IMR-90 (cell line): ENCODE results near the gene IER5. TPM values are rescaled to one million over a fixed set of nuclear protein-coding genes. Genes with fewer than 3 reads are reported as not detected.

ENCODE experiments used
- ATAC-seq: fragments of 200-7000 bp; cut with Tn5 transposase; 2 replicates; pipeline ENCODE4 v1.9.1; 2020; ENCODE audit warnings: low read depth, mild to moderate bottlenecking, moderate library complexity
- Bru-seq: library from RNA; stranded (reverse); fragments of 400-500 nt; gene quantifications from one replicate; lab custom pipeline; 2021; lab: Mats Ljungman, UMichigan
- BruChase-seq, 2 experiments: library from RNA; stranded (reverse); fragments of 400-500 nt; gene quantifications; one replicate each; lab custom pipeline; 2021; lab: Mats Ljungman, UMichigan
- BruUV-seq: library from RNA; stranded (reverse); fragments of 400-500 nt; replicated peaks from 2 replicates; lab custom pipeline; 2021; lab: Mats Ljungman, UMichigan
- CTCF ChIA-PET: fragments of 300-600 bp; formaldehyde crosslinking; extraction: SDS; loops from one replicate; lab custom pipeline; 2021; ENCODE audit warnings: antibody characterized with exemption; lab: Yijun Ruan, JAX
- POLR2A ChIA-PET: fragments of 300-600 bp; sonication (Branson Sonifier 250); formaldehyde crosslinking; loops from one replicate; lab custom pipeline; 2022; ENCODE audit warnings: antibody characterized with exemption; ENCODE audit not compliant: unreplicated experiment; lab: Charles Lee
- DNase-seq: peaks from one replicate; pipeline ENCODE4 v3.0.0; 2013
- H2AFZ ChIP-seq: replicated peaks from 2 replicates; pipeline ENCODE3; 2013; ENCODE audit warnings: low read length, mild to moderate bottlenecking; ENCODE audit not compliant: poor library complexity
- H2AK5ac ChIP-seq: 2 replicates; pipeline ENCODE4 v1.6.1; 2013; ENCODE audit warnings: low read depth, low read length, inconsistent platforms
- H2AK9ac ChIP-seq: replicated peaks from 2 replicates; pipeline ENCODE3; 2013; ENCODE audit warnings: mild to moderate bottlenecking, low read depth, low read length, moderate library complexity; ENCODE audit not compliant: poor library complexity
- H2BK120ac ChIP-seq: 2 replicates; pipeline ENCODE4 v1.6.1; 2013; ENCODE audit warnings: low read depth, low read length, inconsistent platforms
- H2BK15ac ChIP-seq: 3 replicates; pipeline ENCODE4 v1.6.1; 2013; ENCODE audit warnings: low read depth, low read length, inconsistent platforms
- H2BK20ac ChIP-seq: 2 replicates; pipeline ENCODE4 v1.6.1; 2013; ENCODE audit warnings: low read depth, mild to moderate bottlenecking, inconsistent platforms, low read length, moderate library complexity
- H2BK5ac ChIP-seq: 2 replicates; pipeline ENCODE4 v1.6.1; 2013; ENCODE audit warnings: mild to moderate bottlenecking, low read depth, low read length, inconsistent platforms; ENCODE audit not compliant: poor library complexity, severe bottlenecking
- H3K14ac ChIP-seq: replicated peaks from 2 replicates; pipeline ENCODE4 v1.6.1; 2013; ENCODE audit warnings: low read depth, low read length, inconsistent platforms
- H3K18ac ChIP-seq: 2 replicates; pipeline ENCODE4 v1.6.1; 2013; ENCODE audit warnings: low read depth, low read length, control low read depth
- H3K23ac ChIP-seq: 2 replicates; pipeline ENCODE4 v1.6.1; 2013; ENCODE audit warnings: low read depth, low read length, inconsistent platforms
- H3K27ac ChIP-seq: 2 replicates; pipeline ENCODE4 v1.5.1; 2013; ENCODE audit warnings: mild to moderate bottlenecking, control low read depth, low read length; ENCODE audit not compliant: insufficient read depth
- H3K27me3 ChIP-seq: 2 replicates; pipeline ENCODE4 v1.6.1; 2013; ENCODE audit warnings: low read length; ENCODE audit not compliant: control insufficient read depth, insufficient read depth
- H3K36me3 ChIP-seq: 2 replicates; pipeline ENCODE4 v1.6.1; 2013; ENCODE audit warnings: low read length, mixed read lengths; ENCODE audit not compliant: control insufficient read depth, insufficient read depth
- H3K4ac ChIP-seq: 2 replicates; pipeline ENCODE4 v1.6.1; 2013; ENCODE audit warnings: low read depth, low read length, inconsistent platforms
- H3K4me1 ChIP-seq: 2 replicates; pipeline ENCODE4 v1.6.1; 2013; ENCODE audit warnings: low read length, mixed read lengths; ENCODE audit not compliant: control insufficient read depth, insufficient read depth
- H3K4me2 ChIP-seq: 2 replicates; pipeline ENCODE4 v1.6.1; 2013; ENCODE audit warnings: low read depth, mild to moderate bottlenecking, control low read depth, low read length, moderate library complexity
- H3K4me3 ChIP-seq: 2 replicates; pipeline ENCODE4 v1.5.1; 2013; ENCODE audit warnings: low read depth, mild to moderate bottlenecking, control low read depth, low read length, moderate library complexity; ENCODE audit not compliant: insufficient read depth
- H3K56ac ChIP-seq: 2 replicates; pipeline ENCODE4 v1.6.1; 2013; ENCODE audit warnings: low read length, inconsistent platforms; ENCODE audit not compliant: insufficient read depth; ENCODE audit errors: extremely low read depth
- H3K79me1 ChIP-seq, 2 experiments: 2 replicates each; pipeline ENCODE4 v1.6.1; 2013; ENCODE audit warnings: low read length in 2 of 2, inconsistent platforms in 1 of 2, low read depth in 1 of 2
- H3K9ac ChIP-seq: 2 replicates; pipeline ENCODE4 v1.6.1; 2013; ENCODE audit warnings: low read depth, low read length, control low read depth
- H3K9me1 ChIP-seq: 2 replicates; pipeline ENCODE4 v1.6.1; 2013; ENCODE audit warnings: low read length, inconsistent platforms; ENCODE audit not compliant: insufficient read depth
- H3K9me3 ChIP-seq: 2 replicates; pipeline ENCODE4 v1.6.1; 2013; ENCODE audit warnings: low read length; ENCODE audit not compliant: control insufficient read depth, insufficient read depth
- H4K20me1 ChIP-seq: 2 replicates; pipeline ENCODE4 v1.6.1; 2013; ENCODE audit warnings: low read length, inconsistent platforms; ENCODE audit not compliant: insufficient read depth
- H4K5ac ChIP-seq: 2 replicates; pipeline ENCODE4 v1.6.1; 2013; ENCODE audit warnings: mild to moderate bottlenecking, low read depth, low read length, control low read depth
- H4K8ac ChIP-seq, 2 experiments: 2 replicates each; pipeline ENCODE4 v1.6.1; 2013; ENCODE audit warnings: low read depth in 2 of 2, low read length in 2 of 2, control low read depth in 1 of 2, inconsistent platforms in 1 of 2
- H4K91ac ChIP-seq: 2 replicates; pipeline ENCODE4 v1.6.1; 2013; ENCODE audit warnings: low read depth, low read length, inconsistent platforms; ENCODE audit not compliant: insufficient read depth
- BHLHE40 ChIP-seq: fragments of 150-350 bp; IDR thresholded peaks from 2 replicates; pipeline ENCODE4 v1.6.1; 2016; ENCODE audit warnings: mild to moderate bottlenecking, low read depth, low read length
- CEBPB ChIP-seq: IDR thresholded peaks from 2 replicates; pipeline ENCODE4 v1.6.1; 2012; ENCODE audit warnings: low read depth, low read length, improper control_type of control experiment
- CTCF ChIP-seq: conservative IDR thresholded peaks from 2 replicates; pipeline ENCODE4 v1.5.1; 2012; ENCODE audit warnings: mild to moderate bottlenecking, low read depth, low read length, improper control_type of control experiment
- ELK1 ChIP-seq: fragments of 150-350 bp; IDR thresholded peaks from 2 replicates; pipeline ENCODE4 v1.6.1; 2016; ENCODE audit warnings: low read depth, mild to moderate bottlenecking, low read length, moderate library complexity, borderline replicate concordance
- FOS ChIP-seq: fragments of 150-350 bp; IDR thresholded peaks from 2 replicates; pipeline ENCODE4 v1.6.1; 2016; ENCODE audit warnings: low read depth, low read length
- MXI1 ChIP-seq: IDR thresholded peaks from 2 replicates; pipeline ENCODE4 v1.6.1; 2012; ENCODE audit warnings: low read depth, mild to moderate bottlenecking, low read length, moderate library complexity, borderline replicate concordance
- POLR2A ChIP-seq: IDR thresholded peaks from 2 replicates; pipeline ENCODE4 v1.6.1; 2012; ENCODE audit warnings: mild to moderate bottlenecking, low read depth, low read length
- SMC3 ChIP-seq: fragments of 150-350 bp; IDR thresholded peaks from 2 replicates; pipeline ENCODE4 v1.6.1; 2016; ENCODE audit warnings: low read depth, mild to moderate bottlenecking, antibody characterized with exemption, low read length, moderate library complexity
- USF2 ChIP-seq: fragments of 150-350 bp; IDR thresholded peaks from 2 replicates; pipeline ENCODE4 v1.6.1; 2017; ENCODE audit warnings: mild to moderate bottlenecking, antibody characterized with exemption, low read length, low read depth
- WGBS, 2 experiments: methylation state at CpG; one replicate each; pipeline versions ENCODE4 v1.1.5 to v1.1.7; 2013; ENCODE audit warnings: missing lambda C conversion rate in 2 of 2; ENCODE audit not compliant: insufficient read length in 1 of 2; ENCODE audit errors: extremely low coverage in 2 of 2; 5-methylcytosine and 5-hydroxymethylcytosine counted together
- dilution Hi-C: fragments of 300-500 bp; cut with HindIII; formaldehyde crosslinking; loops from one replicate; pipeline ENCODE4 v1.14.3; 2018; ENCODE audit warnings: low sequenced_read_pairs; ENCODE audit not compliant: unreplicated experiment
- in situ Hi-C: fragments of 300-500 bp; cut with MboI; formaldehyde crosslinking; loops from 3 replicates; pipeline ENCODE4 v1.14.3; 2019; ENCODE audit warnings: low sequenced_read_pairs, inconsistent platforms, mixed read lengths
- intact Hi-C: fragments of 100-400 bp; cut with micrococcal nuclease; formaldehyde crosslinking; loops from 2 replicates; pipeline ENCODE4 v1.10.0; 2022
- long read RNA-seq: library from polyadenylated mRNA; unstranded; transcript quantifications from one replicate; pipeline ENCODE4 v2.0.0, GENCODE V29; 2021; ENCODE audit not compliant: unreplicated experiment
- polyA plus RNA-seq, 3 experiments: library from polyadenylated mRNA; depleted of rRNA; stranded (reverse); fragments of >200 nt; gene quantifications; 2 replicates each; pipeline ENCODE4 v1.2.3, GENCODE V29; 2012; ENCODE audit warnings: low replicate concordance in 1 of 3
- total RNA-seq: library from RNA; depleted of rRNA; stranded (reverse); fragments of >200 nt; gene quantifications from 2 replicates; pipeline ENCODE4 v1.2.3, GENCODE V29; 2012; rRNA removed

IER5 gene
- total RNA-seq, result 15.8 and 29.4 TPM in 2 replicates
- polyA plus RNA-seq (2012; rRNA removed), result 27.1 and 28.9 TPM in 2 replicates
- polyA plus RNA-seq (2012; cell fraction: cytosol; rRNA removed), result 22.5 and 29.5 TPM in 2 replicates
- polyA plus RNA-seq (2012; cell fraction: nucleus; rRNA removed; ENCODE audit: low replicate concordance), result 32.6 and 44.5 TPM in 2 replicates
- percentile 94 among the genes with signal in this experiment for Bru-seq, nascent RNA
- BruChase-seq, experiment 1, labeled RNA remaining after a 6-hour chase, result percentile 61 among the genes with signal in this experiment
- BruChase-seq, experiment 2, labeled RNA remaining after a 2-hour chase, result percentile 81 among the genes with signal in this experiment
- long read RNA-seq, full-length matches to known transcripts, result 81 of 81 reads
- long read RNA-seq, partial matches to known transcripts, result 0 of 81 reads
- long read RNA-seq, other reads (novel, unspliced or antisense), result 0 of 81 reads

GRCh38 chr1:181088079-181089016 lies at the start of gene IER5:
TSS of gene IER5 (plus strand) at chr1:181088700. CDS start at chr1:181088903, 203 bp downstream.
- Histone ChIP-seq H3K9me1 (peaks cover 13% of the 10 kb centered on the region), H2BK15ac (peak within 1 kb of the TSS; percentile 71; the same call in 2 of the 3 replicates), H3K4me1 (peaks cover 3% of the 10 kb centered on the region), H3K9me3 (no peaks in the 10 kb centered on the region), H2BK5ac (peak within 1 kb of the TSS; percentile 89), H3K36me3 (peaks cover 3% of the 10 kb centered on the region; the same call in 1 of the 2 replicates), H4K20me1 (peaks cover 47% of the 10 kb centered on the region), H2AK5ac (peak within 1 kb of the TSS; percentile 87), H3K14ac (peak within 1 kb of the TSS; percentile 93), H2AFZ (peak within 1 kb of the TSS; percentile 90), H2AK9ac (peak within 1 kb of the TSS; percentile 86), H2BK120ac (peak within 1 kb of the TSS; percentile 91), H3K9ac (peak within 1 kb of the TSS; percentile 95), H3K56ac (peak within 1 kb of the TSS; percentile 83), H4K5ac (no peak within 1 kb of the TSS), H3K4me2 (peak within 1 kb of the TSS; percentile 91), H3K4ac (peak within 1 kb of the TSS; percentile 85), H2BK20ac (peak within 1 kb of the TSS; percentile 93), H3K18ac (peak within 1 kb of the TSS; percentile 44), H3K27me3 (no peaks in the 10 kb centered on the region), H3K79me1 (peaks cover 3 to 27% of the 10 kb centered on the region in 2 experiments), H4K8ac (peak within 1 kb of the TSS; percentile 44 to 79), H3K23ac (peak within 1 kb of the TSS; percentile 99), H3K27ac (peak within 1 kb of the TSS; percentile 86), H3K4me3 (peak within 1 kb of the TSS; percentile 59), H4K91ac (peak within 1 kb of the TSS; percentile 78)
- intact Hi-C loops (loop anchor here (1.0 kb wide), 2 partner anchors 24 to 78 kb away; no protein-coding TSS in a partner anchor), dilution Hi-C loops (no loop called here), in situ Hi-C loops (loop anchor here (10.0 kb wide), 1 partner anchor 574 kb away; no protein-coding TSS in a partner anchor)
- BruUV-seq, result TSS peak; percentile 94
- ChIA-PET POLR2A (interaction anchor here (0.6 to 1.3 kb wide), 4 partner anchors 9 to 196 kb away, joined by 3 to 8 read pairs (median 6); no protein-coding TSS in a partner anchor), CTCF (interaction anchor here (0.6 to 2.1 kb wide), 2 partner anchors 13 to 54 kb away, joined by 3 to 12 read pairs; no protein-coding TSS in a partner anchor)
- ATAC-seq (peak; percentile 85), DNase-seq (peak; percentile 95)
- WGBS, 2 experiments, result 1% methylated on average over 20 of the region's 76 CpGs; no CpG with 5 or more reads in 1 of the 2 experiments
- TF ChIP-seq POLR2A (peak; percentile 100), BHLHE40 (peak; percentile 45; the same call in 1 of the 2 replicates), SMC3 (no peak), CEBPB (peak; percentile 13; the same call in 1 of the 2 replicates), CTCF (no peak), FOS (no peak), ELK1 (no peak), MXI1 (0 out of 2 replicates have a peak, but pooled peaks have one; percentile 62), USF2 (peak; percentile 96)
